Sigmoid colon (tissue), 7 donors: ENCODE results near the gene BLOC1S6. TPM values are rescaled to one million over a fixed set of nuclear protein-coding genes. Genes with fewer than 3 reads are reported as not detected.

Experiments used
- DNase-seq: peaks from one replicate; pipeline ENCODE4 v3.0.0-alpha.2; 2019
- H3K27ac ChIP-seq, 4 donors: fragments of 200-600 bp; sonication (generic); one replicate each; pipeline ENCODE4 v1.5.1; 2016 to 2019; ENCODE audit warnings: mild to moderate bottlenecking in 1 of 4
- H3K27me3 ChIP-seq, 3 donors: fragments of 200-600 bp; sonication (generic); one replicate each; pipeline ENCODE4 v1.5.1; 2019; ENCODE audit warnings: mild to moderate bottlenecking in 1 of 3
- H3K36me3 ChIP-seq, 4 donors: fragments of 200-600 bp; sonication (generic); one replicate each; pipeline ENCODE4 v1.5.1; 2016 to 2019
- H3K4me1 ChIP-seq, 4 donors: fragments of 200-600 bp; sonication (generic); one replicate each; pipeline ENCODE4 v1.5.1; 2017 to 2019
- H3K4me3 ChIP-seq, 4 donors: fragments of 200-600 bp; sonication (generic); one replicate each; pipeline ENCODE4 v1.5.1; 2017 to 2019; ENCODE audit warnings: mild to moderate bottlenecking in 2 of 4, moderate library complexity in 1 of 4
- H3K9me3 ChIP-seq, 4 donors: fragments of 200-600 bp in 3 of 4; sonication (generic) in 3 of 4; one replicate each; pipeline versions ENCODE4 v1.5.1 to v1.6.1; 2013 to 2019
- CTCF ChIP-seq, 4 experiments: fragments of 450-650 bp in 3 of 4; fragments of 200-600 bp in 1 of 4; IDR thresholded peaks; one replicate each; pipeline ENCODE4 v1.5.1; 2016 to 2019; ENCODE audit warnings: antibody characterized with exemption in 4 of 4, mild to moderate bottlenecking in 3 of 4, moderate library complexity in 2 of 4
- EP300 ChIP-seq, 4 donors: sonication (generic); formaldehyde crosslinking; IDR thresholded peaks; one replicate each; pipeline ENCODE4 v1.6.1; 2017; ENCODE audit warnings: antibody characterized with exemption in 4 of 4
- POLR2A ChIP-seq, 2 donors: fragments of 450-650 bp; IDR thresholded peaks; one replicate each; pipeline ENCODE4 v1.6.1; 2016; ENCODE audit warnings: antibody characterized with exemption in 2 of 2, mild to moderate bottlenecking in 2 of 2, moderate library complexity in 2 of 2
- POLR2AphosphoS5 ChIP-seq, 4 donors: sonication (generic); formaldehyde crosslinking; IDR thresholded peaks; one replicate each; pipeline ENCODE4 v1.6.1; 2017; ENCODE audit warnings: antibody characterized with exemption in 4 of 4
- WGBS, 2 donors: extraction: QIAGEN DNeasy Blood & Tissue Kit; methylation state at CpG; one replicate each; pipeline ENCODE4 v1.1.7; 2013; 5-methylcytosine and 5-hydroxymethylcytosine counted together
- intact Hi-C: fragments of 100-400 bp; cut with DNase I; formaldehyde crosslinking; loops from one replicate; pipeline ENCODE4 v1.15.1; 2023
- polyA plus RNA-seq, 3 donors: library from polyadenylated mRNA; stranded (reverse); fragments of 200-250 nt; gene quantifications; one replicate each; pipeline ENCODE4 v1.2.3, GENCODE V29; 2013
- total RNA-seq, 4 donors: library from RNA; depleted of rRNA; stranded (reverse); fragments of >200 nt; gene quantifications; one replicate each; pipeline ENCODE4 v1.1.0, GENCODE V29; 2016
- donor health status: healthy with polysubstance abuse.
- donor health status: Bipolar disorder and iron deficiency.
- donor health status: healthy.

The BLOC1S6 gene
- total and polyA plus RNA-seq, 7 donors: 23.2 to 89.1 (median 40.2) TPM

- intact Hi-C loops: no loop called here
- Histone ChIP-seq H3K36me3 (peaks cover 0 to 32% (median 2%) of the 10 kb centered on the region in 4 donors), H3K4me1 (peaks cover 0 to 29% (median 17%) of the 10 kb centered on the region in 4 donors), H3K9me3 (no peaks in the 10 kb centered on the region), H3K27ac (no peak overlapping the region), H3K4me3 (no peak overlapping the region), H3K27me3 (no peaks in the 10 kb centered on the region)
- 83 to 92% methylated on average over 2 of the region's 2 CpGs for WGBS, 2 donors
- no peak for DNase-seq
- no peak for TF ChIP-seq EP300 (IDR thresholded peaks at IDR 0.05)
- no peak for TF ChIP-seq CTCF (IDR thresholded peaks at IDR 0.05)
- TF ChIP-seq POLR2AphosphoS5 (IDR thresholded peaks at IDR 0.05): no peak
- TF ChIP-seq POLR2A (IDR thresholded peaks at IDR 0.05): no peak
Observed at GRCh38 chr15:45594319-45594718, 7.1 kb downstream of the BLOC1S6 start.

- H3K36me3 ChIP-seq: peaks cover 0 to 32% (median 2%) of the 10 kb centered on the region in 4 donors
- no peak overlapping the region for H3K4me3 ChIP-seq
- no peaks in the 10 kb centered on the region for H3K9me3 ChIP-seq
- no peak for DNase-seq
- peaks cover 0 to 22% (median 11%) of the 10 kb centered on the region in 4 donors for H3K4me1 ChIP-seq
- TF ChIP-seq POLR2A (IDR thresholded peaks at IDR 0.05): no peak
- no peak for TF ChIP-seq CTCF (IDR thresholded peaks at IDR 0.05)
- no peak for TF ChIP-seq EP300 (IDR thresholded peaks at IDR 0.05)
- TF ChIP-seq POLR2AphosphoS5 (IDR thresholded peaks at IDR 0.05): no peak
- H3K27me3 ChIP-seq: no peaks in the 10 kb centered on the region
- intact Hi-C loops: no loop called here
- 93 to 96% methylated on average over 2 of the region's 2 CpGs for WGBS, 2 donors
- H3K27ac ChIP-seq: no peak overlapping the region
Observed at GRCh38 chr15:45594835-45595530, 7.8 kb downstream of the BLOC1S6 start.

- Histone ChIP-seq H3K36me3 (peaks cover 5 to 36% (median 13%) of the 10 kb centered on the region in 4 donors), H3K4me1 (peaks cover 0 to 3% (median 0%) of the 10 kb centered on the region in 4 donors), H3K27me3 (no peaks in the 10 kb centered on the region), H3K9me3 (no peaks in the 10 kb centered on the region), H3K27ac (no peak overlapping the region), H3K4me3 (no peak overlapping the region)
- intact Hi-C loops: no loop called here
- TF ChIP-seq POLR2AphosphoS5 (IDR thresholded peaks at IDR 0.05) (no peak), POLR2A (IDR thresholded peaks at IDR 0.05) (no peak), CTCF (IDR thresholded peaks at IDR 0.05) (no peak), EP300 (IDR thresholded peaks at IDR 0.05) (no peak)
- 85 to 96% methylated on average over 3 of the region's 3 CpGs for WGBS, 2 donors
- DNase-seq: no peak
Observed at GRCh38 chr15:45603881-45604280, 16.7 kb downstream of the BLOC1S6 start.

- 82 to 89% methylated on average over 1 of the region's 1 CpG for WGBS, 2 donors
Observed at GRCh38 chr15:45604326-45604725, 17.1 kb downstream of the BLOC1S6 start.

GRCh38 chr15:45606413-45606812, 19.2 kb downstream of the BLOC1S6 start:
- Histone ChIP-seq H3K36me3 (peaks cover 5 to 45% (median 13%) of the 10 kb centered on the region in 4 donors), H3K27ac (no peak overlapping the region), H3K4me1 (peaks cover 0 to 3% (median 0%) of the 10 kb centered on the region in 4 donors), H3K27me3 (no peaks in the 10 kb centered on the region), H3K9me3 (no peaks in the 10 kb centered on the region), H3K4me3 (no peak overlapping the region)
- WGBS, 2 donors: 87 to 88% methylated on average over 3 of the region's 3 CpGs
- intact Hi-C loops: no loop called here
- no peak for DNase-seq
- no peak for TF ChIP-seq POLR2AphosphoS5 (IDR thresholded peaks at IDR 0.05)
- TF ChIP-seq EP300 (IDR thresholded peaks at IDR 0.05): no peak
- no peak for TF ChIP-seq CTCF (IDR thresholded peaks at IDR 0.05)
- no peak for TF ChIP-seq POLR2A (IDR thresholded peaks at IDR 0.05)

More at GRCh38 chr15:45604326-45604725, 17.1 kb downstream of the BLOC1S6 start:
- Histone ChIP-seq H3K4me1 (peaks cover 0 to 3% (median 0%) of the 10 kb centered on the region in 4 donors), H3K4me3 (no peak overlapping the region), H3K36me3 (peaks cover 5 to 41% (median 13%) of the 10 kb centered on the region in 4 donors), H3K27me3 (no peaks in the 10 kb centered on the region), H3K27ac (no peak overlapping the region), H3K9me3 (no peaks in the 10 kb centered on the region)
- intact Hi-C loops: no loop called here
- TF ChIP-seq EP300 (IDR thresholded peaks at IDR 0.05): no peak
- DNase-seq: no peak
